ENCODE data around the gene USP25. TPM values are rescaled to one million over a fixed set of nuclear protein-coding genes. Genes with fewer than 3 reads are reported as not detected.
A peak's percentile ranks its signal among the peaks of the same experiment; 100 is the strongest.

USP25 gene
- total and polyA plus RNA-seq, 2 experiments from 2014 or later = 23.5 to 39.0 TPM

DNA sequence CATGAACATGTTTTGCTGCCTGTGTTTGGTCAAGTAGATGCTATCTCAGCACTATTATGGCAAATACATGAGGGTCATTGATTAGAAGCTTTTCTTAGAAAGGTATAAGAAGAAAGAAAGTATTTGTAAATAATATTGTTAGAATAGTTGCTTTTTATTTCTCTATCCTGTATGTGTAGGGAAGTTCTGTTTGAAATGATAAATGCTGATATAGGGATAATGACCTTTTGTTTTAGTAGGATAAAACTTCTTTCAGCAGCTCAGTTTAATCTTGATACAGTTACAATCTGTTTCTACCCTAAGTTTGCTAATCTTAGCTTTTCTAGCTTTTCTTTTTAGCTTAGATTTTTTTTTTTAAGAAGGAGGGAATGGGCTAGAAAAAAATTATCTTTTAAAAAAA is 63.3 kb downstream of the USP25 start:
- H3K27me3 ChIP-seq = no peaks in the 10 kb centered on the region
- no peaks in the 10 kb centered on the region for H3K9me3 ChIP-seq (ENCODE audit: low read depth)
- H3K27ac ChIP-seq = no peak overlapping the region
- no peak overlapping the region for H3K4me3 ChIP-seq
- H3K36me3 ChIP-seq = no peaks in the 10 kb centered on the region
- DNase-seq (ENCODE audit: low read depth in 1 of 2, low spot score in 1 of 2) = no peak
- H3K4me1 ChIP-seq (ENCODE audit: low read depth) = no peaks in the 10 kb centered on the region
- TF ChIP-seq, protein P1, sequence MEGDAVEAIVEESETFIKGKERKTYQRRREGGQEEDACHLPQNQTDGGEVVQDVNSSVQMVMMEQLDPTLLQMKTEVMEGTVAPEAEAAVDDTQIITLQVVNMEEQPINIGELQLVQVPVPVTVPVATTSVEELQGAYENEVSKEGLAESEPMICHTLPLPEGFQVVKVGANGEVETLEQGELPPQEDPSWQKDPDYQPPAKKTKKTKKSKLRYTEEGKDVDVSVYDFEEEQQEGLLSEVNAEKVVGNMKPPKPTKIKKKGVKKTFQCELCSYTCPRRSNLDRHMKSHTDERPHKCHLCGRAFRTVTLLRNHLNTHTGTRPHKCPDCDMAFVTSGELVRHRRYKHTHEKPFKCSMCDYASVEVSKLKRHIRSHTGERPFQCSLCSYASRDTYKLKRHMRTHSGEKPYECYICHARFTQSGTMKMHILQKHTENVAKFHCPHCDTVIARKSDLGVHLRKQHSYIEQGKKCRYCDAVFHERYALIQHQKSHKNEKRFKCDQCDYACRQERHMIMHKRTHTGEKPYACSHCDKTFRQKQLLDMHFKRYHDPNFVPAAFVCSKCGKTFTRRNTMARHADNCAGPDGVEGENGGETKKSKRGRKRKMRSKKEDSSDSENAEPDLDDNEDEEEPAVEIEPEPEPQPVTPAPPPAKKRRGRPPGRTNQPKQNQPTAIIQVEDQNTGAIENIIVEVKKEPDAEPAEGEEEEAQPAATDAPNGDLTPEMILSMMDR (IDR thresholded peaks at IDR 0.05; ENCODE audit: low read depth, low read length) = no peak

DNA sequence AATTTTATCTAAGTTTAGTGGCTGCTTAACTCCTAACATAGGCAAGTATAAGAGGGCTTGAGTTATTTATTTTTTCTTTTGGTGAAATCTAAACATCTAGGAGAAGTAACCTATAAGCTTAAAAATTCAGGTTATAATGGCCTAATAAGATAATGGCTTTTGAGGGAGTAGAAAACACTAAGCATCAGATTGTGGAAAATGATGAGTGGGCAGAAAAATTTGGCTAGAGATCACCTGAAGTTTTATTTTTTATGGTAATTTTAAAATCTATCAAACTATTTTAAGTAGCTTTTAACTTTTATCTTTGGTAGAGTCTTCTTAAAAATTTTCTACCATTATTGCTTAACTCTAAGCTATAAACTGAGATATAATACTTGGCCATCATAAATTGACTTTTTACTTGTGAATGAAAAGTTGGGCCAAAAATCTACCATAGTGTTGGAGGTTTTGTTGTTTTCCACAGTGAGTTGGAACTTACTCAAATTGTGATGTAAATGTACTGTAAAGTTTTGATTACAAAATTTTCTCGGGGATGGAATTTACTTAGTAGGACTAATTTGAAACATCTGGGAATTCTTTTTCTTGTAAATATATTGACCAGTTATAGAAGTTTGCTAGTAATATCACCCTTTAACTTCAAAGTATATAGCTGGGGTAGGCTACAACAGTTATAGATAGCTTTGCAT is 63.9 kb downstream of the USP25 start:
- no peaks in the 10 kb centered on the region for H3K27me3 ChIP-seq
- TF ChIP-seq, protein P1 (IDR thresholded peaks at IDR 0.05; ENCODE audit: low read depth, low read length) = no peak
- no peak overlapping the region for H3K4me3 ChIP-seq
- peak in 1 of 2 donors; percentile 36 for DNase-seq (ENCODE audit: low read depth in 1 of 2, low spot score in 1 of 2)
- no peak overlapping the region for H3K27ac ChIP-seq
- no peaks in the 10 kb centered on the region for H3K4me1 ChIP-seq (ENCODE audit: low read depth)
- H3K9me3 ChIP-seq (ENCODE audit: low read depth) = no peaks in the 10 kb centered on the region
- H3K36me3 ChIP-seq = no peaks in the 10 kb centered on the region

DNA sequence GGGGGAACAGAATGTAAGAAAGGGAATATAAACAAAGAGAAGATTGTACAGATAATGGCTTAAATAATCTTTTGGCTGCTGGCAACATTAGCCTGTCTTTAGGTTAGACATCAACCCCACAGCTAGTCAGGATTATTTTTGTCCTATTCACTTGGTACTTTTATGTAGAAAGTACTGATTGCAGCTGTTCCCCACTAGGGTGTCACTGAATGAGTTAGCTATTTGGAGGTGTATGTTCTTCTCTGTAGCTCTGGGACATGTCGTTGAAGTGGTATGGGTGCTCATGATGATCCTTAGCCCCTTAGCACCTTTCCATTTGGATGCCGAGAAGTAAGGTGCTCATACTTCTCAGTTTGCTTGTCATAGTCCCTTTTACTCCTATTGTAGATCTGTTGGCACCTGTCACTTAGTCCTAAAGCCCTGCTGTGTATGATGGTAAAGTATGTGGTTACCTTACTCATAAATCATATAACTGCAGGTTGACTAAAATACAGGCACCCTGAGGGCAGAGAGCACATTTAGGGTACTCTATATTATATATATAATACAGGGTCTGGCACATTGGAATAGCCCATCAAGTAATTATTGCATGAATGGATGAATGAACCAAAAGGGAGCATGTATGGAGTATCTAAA is 64.6 kb downstream of the USP25 start:
- H3K36me3 ChIP-seq = no peaks in the 10 kb centered on the region
- DNase-seq (ENCODE audit: low read depth in 1 of 2, low spot score in 1 of 2) = no peak
- H3K9me3 ChIP-seq (ENCODE audit: low read depth) = no peaks in the 10 kb centered on the region
- H3K27ac ChIP-seq = no peak overlapping the region
- H3K4me3 ChIP-seq = no peak overlapping the region
- no peaks in the 10 kb centered on the region for H3K4me1 ChIP-seq (ENCODE audit: low read depth)
- TF ChIP-seq, protein P1 (IDR thresholded peaks at IDR 0.05; ENCODE audit: low read depth, low read length) = no peak
- H3K27me3 ChIP-seq = no peaks in the 10 kb centered on the region

DNA sequence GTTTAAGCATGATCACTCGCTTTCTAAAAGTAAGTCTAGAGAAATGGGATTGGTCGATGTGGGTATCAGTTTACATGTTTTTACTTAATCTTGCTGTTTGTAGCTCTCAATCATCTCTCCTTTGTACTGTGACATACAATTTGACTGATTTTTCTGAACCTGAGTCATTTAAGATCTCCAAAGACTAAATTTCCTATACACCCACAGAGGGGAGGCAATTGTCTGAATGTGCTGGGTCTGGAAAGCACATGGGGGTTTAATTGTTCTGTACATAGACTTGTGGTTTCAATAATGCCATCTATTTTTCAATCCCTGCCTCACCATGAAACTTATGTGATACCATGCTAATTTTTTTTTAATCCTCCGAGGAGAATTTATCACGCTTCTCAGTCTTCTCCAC is 65.8 kb downstream of the USP25 start:
- H3K4me1 ChIP-seq (ENCODE audit: low read depth) = peaks cover 3% of the 10 kb centered on the region
- peaks cover 3% of the 10 kb centered on the region for H3K36me3 ChIP-seq
- H3K27ac ChIP-seq = no peak overlapping the region
- no peaks in the 10 kb centered on the region for H3K27me3 ChIP-seq
- TF ChIP-seq, protein P1 (IDR thresholded peaks at IDR 0.05; ENCODE audit: low read depth, low read length) = no peak
- H3K9me3 ChIP-seq (ENCODE audit: low read depth) = no peaks in the 10 kb centered on the region
- DNase-seq (ENCODE audit: low read depth in 1 of 2, low spot score in 1 of 2) = no peak
- H3K4me3 ChIP-seq = no peak overlapping the region

DNA sequence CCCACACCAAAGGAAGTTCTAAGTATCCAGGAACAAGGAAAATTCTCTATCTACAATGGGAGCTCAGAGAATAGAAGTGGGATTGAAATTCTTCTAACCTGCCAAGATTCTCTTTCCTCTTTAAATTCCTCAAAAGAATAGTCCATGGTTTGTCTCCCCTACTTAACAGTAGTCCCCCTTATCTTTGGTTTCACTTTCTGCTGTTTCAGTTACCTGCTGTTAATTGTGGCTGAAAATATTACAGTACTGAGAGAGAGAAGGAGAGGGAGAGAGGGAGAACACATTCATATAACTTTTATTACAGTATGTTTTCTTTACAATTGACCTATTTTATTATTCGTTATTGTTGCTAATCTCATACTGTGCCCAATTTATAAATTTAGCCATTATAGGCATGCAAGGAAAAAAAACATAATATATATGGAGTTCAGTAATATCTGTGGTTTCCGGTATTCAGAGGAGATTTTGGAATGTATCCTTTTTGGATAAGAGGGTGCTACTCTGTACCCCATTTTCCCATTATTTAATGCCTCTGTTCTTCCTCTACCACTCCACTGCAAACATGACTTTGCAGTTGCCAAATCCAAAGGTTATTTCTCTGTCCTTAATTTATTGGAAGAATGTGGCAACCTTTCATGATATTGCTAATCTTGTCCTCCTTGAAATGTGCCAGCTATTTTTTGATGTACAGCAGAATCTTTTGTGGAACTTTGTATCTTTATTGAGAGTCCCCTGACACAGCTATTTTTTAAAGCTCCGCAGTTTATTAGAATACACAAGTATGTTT is 68.0 kb downstream of the USP25 start:
- TF ChIP-seq, protein P1 (IDR thresholded peaks at IDR 0.05; ENCODE audit: low read depth, low read length) = no peak
- peak in 1 of 2 donors; percentile 10 for DNase-seq (ENCODE audit: low read depth in 1 of 2, low spot score in 1 of 2)
- H3K9me3 ChIP-seq (ENCODE audit: low read depth) = no peaks in the 10 kb centered on the region

More for the DNA sequence above, 68.0 kb downstream of the USP25 start:
- peaks cover 3% of the 10 kb centered on the region for H3K36me3 ChIP-seq
- no peak overlapping the region for H3K4me3 ChIP-seq
- H3K27me3 ChIP-seq = no peaks in the 10 kb centered on the region
- H3K4me1 ChIP-seq (ENCODE audit: low read depth) = peaks cover 6% of the 10 kb centered on the region
- H3K27ac ChIP-seq = peak overlapping the region; percentile 6
